RWPE1 (cell line): Measurements from ENCODE around the gene ELFN2.

Experiments
- CTCF ChIA-PET: fragments of 350-600 bp; sonication (Branson Sonifier 250); formaldehyde crosslinking; extraction: SDS; loops from one replicate; lab custom pipeline; 2021; lab: Yijun Ruan, JAX
- POLR2A ChIA-PET: fragments of 400-600 bp; formaldehyde crosslinking; extraction: SDS; loops from one replicate; lab custom pipeline; 2020; ENCODE audit warnings: antibody characterized with exemption; ENCODE audit not compliant: low non-redundant PET; lab: Yijun Ruan, JAX
- DNase-seq: peaks from one replicate; pipeline ENCODE4 v3.0.0; 2012; ENCODE audit warnings: low spot score
- H3K27ac ChIP-seq: fragments of 450-650 bp; 2 replicates; pipeline ENCODE4 v1.5.1; 2017
- CTCF ChIP-seq: fragments of 450-650 bp; conservative IDR thresholded peaks from 2 replicates; pipeline ENCODE4 v1.5.1; 2017; ENCODE audit warnings: low read depth, mild to moderate bottlenecking

Gene ELFN2

DNA sequence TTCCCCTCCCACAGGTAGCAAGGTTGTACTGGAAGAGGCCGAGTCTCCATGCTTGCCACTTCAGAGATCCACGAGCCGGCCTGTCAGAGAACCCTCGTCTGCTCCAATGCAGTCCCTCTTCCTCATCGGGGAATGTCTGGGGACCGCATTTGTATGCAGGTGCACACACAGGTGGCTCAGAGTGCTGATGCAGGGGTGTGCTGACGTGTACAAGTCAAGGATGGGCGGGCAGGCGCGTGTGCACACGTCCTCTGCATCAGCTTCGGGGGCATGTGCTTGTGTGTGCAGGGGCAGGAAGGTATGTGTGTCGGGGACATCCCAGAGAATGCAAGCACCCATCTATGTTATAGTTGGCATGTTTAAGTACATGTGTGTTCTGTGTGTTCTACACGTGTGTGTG lies 49.4 kb downstream of the ELFN2 start:
- ChIA-PET CTCF (no interaction called here), POLR2A (no interaction called here)
- H3K27ac ChIP-seq = no peak overlapping the region
- DNase-seq = no peak
- no peak for TF ChIP-seq CTCF

GRCh38 chr22:37377138-37377537 lies 50.1 kb downstream of the ELFN2 start:
- ChIA-PET CTCF (no interaction called here), POLR2A (no interaction called here)
- DNase-seq = no peak
- TF ChIP-seq CTCF = no peak
- H3K27ac ChIP-seq = no peak overlapping the region

DNA sequence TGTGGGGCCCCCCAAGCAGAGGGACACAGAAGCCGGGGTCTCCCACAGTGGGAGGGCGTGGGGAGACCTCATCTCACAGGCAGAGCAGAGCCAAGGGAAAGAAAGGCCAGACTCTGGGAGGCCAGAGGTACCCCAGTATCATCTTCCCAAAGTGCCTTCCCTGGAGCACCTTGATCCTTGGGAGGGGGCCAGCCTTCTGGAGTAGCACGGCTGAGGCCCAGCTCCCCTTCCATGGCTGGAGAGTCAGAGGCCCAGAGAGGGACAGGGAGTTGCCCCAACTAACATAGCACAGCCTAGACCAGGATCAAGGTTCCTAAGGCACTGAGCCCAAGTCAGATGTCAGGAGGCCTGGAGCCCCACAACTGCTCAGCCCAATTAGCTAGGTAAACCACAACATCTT lies 50.6 kb downstream of the ELFN2 start:
- no peak for TF ChIP-seq CTCF
- no peak for DNase-seq
- CTCF ChIA-PET = no interaction called here
- POLR2A ChIA-PET = no interaction called here
- H3K27ac ChIP-seq = no peak overlapping the region

GRCh38 chr22:37375801-37376200 lies 51.5 kb downstream of the ELFN2 start:
- DNase-seq = no peak
- TF ChIP-seq CTCF = no peak
- ChIA-PET CTCF (no interaction called here), POLR2A (no interaction called here)
- no peak overlapping the region for H3K27ac ChIP-seq

GRCh38 chr22:37374571-37374970 lies 52.7 kb downstream of the ELFN2 start:
- ChIA-PET CTCF (no interaction called here), POLR2A (no interaction called here)
- no peak overlapping the region for H3K27ac ChIP-seq
- no peak for DNase-seq
- TF ChIP-seq CTCF = no peak

GRCh38 chr22:37373451-37373850 lies 53.8 kb downstream of the ELFN2 start:
- no peak for DNase-seq
- ChIA-PET CTCF (no interaction called here), POLR2A (no interaction called here)
- no peak overlapping the region for H3K27ac ChIP-seq
- TF ChIP-seq CTCF = no peak

DNA sequence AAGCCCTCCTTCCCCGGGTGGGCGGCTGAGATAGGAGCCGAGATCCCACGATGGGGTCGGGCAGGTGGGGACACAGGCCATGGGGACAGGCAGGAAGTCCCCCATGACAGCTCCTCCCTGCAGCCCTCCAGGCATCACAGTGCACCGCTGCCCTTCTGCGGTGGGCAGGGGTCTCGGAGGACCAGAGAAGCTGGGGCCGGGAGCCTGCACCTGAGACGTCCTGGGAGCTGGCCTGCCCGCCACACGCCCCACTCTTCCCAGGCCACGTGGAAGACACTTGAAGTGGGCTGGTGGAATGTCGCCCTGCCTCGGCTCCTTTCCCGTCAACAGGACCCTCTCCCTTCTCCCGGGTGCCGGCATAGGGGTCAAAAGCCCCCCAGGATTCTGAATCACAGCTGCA lies 55.4 kb downstream of the ELFN2 start:
- ChIA-PET POLR2A (no interaction called here), CTCF (no interaction called here)
- no peak overlapping the region for H3K27ac ChIP-seq
- no peak for TF ChIP-seq CTCF
- no peak for DNase-seq
